HuH-7 (cell line): ENCODE measurements around the gene TMX4.

ENCODE experiments used
- DNase-seq: peaks from one replicate; pipeline ENCODE4 v3.0.0; 2011; ENCODE audit warnings: low spot score

TMX4 gene

GRCh38 chr20:8019998-8020247 lies 362 bp upstream of the TMX4 start:
- DNase-seq: no peak

GRCh38 chr20:8018958-8019245 lies 659 bp downstream of the TMX4 start:
- peak; percentile 93 for DNase-seq

GRCh38 chr20:8012724-8013123 lies 6.8 kb downstream of the TMX4 start:
- no peak for DNase-seq

DNA sequence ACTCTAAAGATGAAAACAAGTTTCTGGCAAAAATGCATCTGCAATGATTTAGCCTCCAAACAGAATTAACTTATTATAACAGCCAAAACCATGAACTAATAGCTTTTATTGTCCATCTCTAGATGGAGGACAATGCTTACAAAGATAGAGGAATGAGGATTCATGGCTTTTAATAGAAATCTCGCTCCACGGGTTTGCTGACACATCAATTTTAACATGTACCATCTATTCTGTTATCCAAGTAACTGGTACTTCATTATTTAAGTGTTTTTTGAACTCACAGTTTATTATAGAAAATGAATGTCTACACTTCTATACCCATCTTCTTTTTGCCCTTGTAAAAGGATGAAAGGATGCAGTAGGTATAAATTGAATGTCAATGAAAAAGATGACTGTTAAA lies 10.8 kb downstream of the TMX4 start:
- DNase-seq: no peak

DNA sequence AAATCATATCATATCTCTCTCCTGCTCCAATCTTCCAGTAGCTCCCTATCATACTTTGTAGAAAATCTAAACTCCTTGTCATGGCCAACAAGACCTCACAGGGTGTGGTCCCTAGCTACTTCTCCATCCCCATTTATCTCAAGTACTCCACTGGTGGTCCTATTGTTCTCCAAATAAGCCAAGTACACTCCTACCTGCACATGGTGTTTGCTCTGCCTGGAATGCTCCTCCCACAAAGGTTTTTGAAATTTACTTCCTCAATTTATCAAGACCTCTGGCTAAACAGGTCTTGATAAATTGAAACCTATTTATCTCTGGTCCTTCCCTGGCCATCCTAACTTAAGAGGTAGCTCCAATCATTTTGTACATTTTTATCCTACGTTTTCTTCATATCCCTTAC lies 12.1 kb downstream of the TMX4 start:
- DNase-seq: no peak

GRCh38 chr20:8005575-8006366 lies 13.8 kb downstream of the TMX4 start:
- no peak for DNase-seq

DNA sequence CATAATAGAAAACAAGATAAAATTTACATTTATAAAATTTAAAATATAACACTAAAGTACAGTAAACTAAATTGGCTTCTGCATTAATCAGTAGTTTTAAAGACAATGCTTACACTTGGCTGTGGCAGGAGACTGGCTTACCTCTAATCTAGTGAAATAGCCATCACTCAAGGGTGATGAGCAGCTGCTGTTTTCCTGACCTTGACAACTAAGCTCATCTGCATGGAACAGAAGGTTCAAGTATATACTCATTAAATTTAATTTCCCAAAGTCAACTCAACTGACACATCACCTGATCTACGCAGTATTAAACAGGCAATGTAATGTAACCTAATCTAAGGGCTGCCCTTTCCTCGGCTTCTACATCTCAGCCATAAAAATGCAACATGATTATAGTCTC lies 14.5 kb downstream of the TMX4 start:
- DNase-seq: no peak

GRCh38 chr20:8002056-8002455 lies 17.5 kb downstream of the TMX4 start:
- no peak for DNase-seq

DNA sequence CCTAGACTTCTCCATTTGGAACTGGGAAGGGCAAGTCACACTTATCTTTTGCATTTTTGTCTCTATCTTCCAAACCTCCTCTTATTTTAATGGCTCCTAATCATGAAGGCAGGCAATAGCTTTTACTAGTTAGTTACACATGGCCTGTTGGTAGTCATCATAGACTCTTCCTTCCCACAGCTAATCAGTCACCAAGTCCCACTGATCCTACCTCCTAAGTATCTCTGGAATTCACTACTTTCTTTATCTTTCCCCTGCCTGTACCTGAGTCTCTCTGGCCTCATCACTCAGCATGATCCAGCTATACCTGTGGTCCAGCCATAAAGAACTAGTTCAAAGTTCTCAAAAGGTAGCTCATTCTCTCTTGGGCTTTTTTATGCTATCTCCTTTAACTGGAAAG lies 18.8 kb downstream of the TMX4 start:
- DNase-seq: no peak

- no peak for DNase-seq
Measured at GRCh38 chr20:7996898-7997297, 22.7 kb downstream of the TMX4 start.

GRCh38 chr20:7994809-7995208 lies 24.8 kb downstream of the TMX4 start:
- DNase-seq: no peak

GRCh38 chr20:7993703-7994102 lies 25.9 kb downstream of the TMX4 start:
- no peak for DNase-seq

GRCh38 chr20:7993238-7993637 lies 26.3 kb downstream of the TMX4 start:
- DNase-seq: no peak

DNA sequence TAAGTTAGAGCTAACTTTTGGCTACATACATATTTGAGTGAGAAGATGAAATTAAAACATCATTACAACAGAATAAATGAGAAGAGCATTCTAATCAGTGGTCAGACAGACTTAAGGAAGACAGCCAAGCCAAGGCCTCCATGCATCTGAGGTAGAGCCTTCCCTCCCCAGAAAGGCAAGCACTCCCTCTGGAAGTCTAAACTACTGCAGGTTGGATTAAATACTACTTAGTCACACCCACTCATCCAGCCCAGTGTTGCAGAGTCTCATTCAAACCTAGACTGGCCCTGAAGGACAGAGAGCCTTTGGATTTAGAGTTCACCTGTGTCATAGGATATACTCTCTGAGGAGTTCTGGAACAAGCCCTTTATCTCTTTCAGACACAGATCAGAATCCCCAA lies 29.2 kb downstream of the TMX4 start:
- DNase-seq: no peak

GRCh38 chr20:7989379-7989778 lies 30.2 kb downstream of the TMX4 start:
- DNase-seq: no peak

- no peak for DNase-seq
Measured at GRCh38 chr20:7985916-7986315, 33.6 kb downstream of the TMX4 start.

- DNase-seq: no peak
Measured at GRCh38 chr20:7984192-7984591, 35.4 kb downstream of the TMX4 start.

DNA sequence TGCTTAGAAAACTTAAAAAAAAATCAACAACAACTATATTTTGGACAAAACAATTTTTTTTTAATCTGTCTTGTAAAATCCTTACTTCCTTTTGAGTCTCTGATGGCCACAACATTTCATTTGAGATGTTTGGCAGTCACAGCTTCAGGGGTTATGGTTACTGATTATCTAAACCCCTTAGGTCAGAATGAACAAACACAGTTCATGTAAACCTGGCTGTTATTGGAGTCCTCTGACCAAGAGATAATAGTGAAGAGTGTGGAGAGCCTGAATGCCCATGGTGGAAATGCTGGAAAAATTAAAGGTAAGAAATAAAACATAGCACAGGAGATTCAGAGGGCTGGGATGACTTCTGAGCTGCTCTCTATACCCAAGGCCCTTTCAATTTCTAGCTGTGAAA lies 38.2 kb downstream of the TMX4 start:
- DNase-seq: peak; percentile 70

GRCh38 chr20:7980332-7981046 lies 39.1 kb downstream of the TMX4 start:
- DNase-seq: peak; percentile 79

GRCh38 chr20:7977709-7978108 lies 41.9 kb downstream of the TMX4 start:
- DNase-seq: no peak

DNA sequence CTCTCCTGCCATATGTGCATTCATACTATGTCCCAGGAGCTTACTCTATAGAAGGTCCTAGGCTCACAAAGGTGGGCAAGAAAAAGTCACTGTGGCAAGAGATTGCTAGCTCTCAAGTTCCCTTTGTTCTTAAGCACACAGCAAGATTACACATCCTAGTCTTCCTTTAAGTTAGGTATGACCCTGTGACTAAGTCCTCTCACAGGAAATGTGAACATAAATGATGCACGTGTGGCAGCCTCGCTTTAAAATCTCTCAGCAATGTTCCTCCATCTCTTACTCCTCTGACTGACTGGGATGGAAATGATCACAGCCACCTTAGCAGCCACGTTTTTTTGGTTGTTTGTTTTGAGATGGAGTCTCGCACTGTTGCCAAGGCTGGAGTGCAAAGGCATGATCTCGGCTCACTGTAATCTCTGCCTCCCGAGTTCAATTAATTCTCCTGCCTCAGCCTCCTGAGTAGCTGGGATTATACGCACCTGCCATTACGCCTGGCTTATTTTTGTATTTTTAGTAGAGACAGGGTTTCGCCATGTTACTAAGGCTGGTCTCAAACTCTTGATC lies 43.6 kb downstream of the TMX4 start:
- DNase-seq: no peak

GRCh38 chr20:7974785-7975435 lies 44.7 kb downstream of the TMX4 start:
- no peak for DNase-seq

GRCh38 chr20:7971536-7972280 lies 47.9 kb downstream of the TMX4 start:
- DNase-seq: no peak
